ENCODE results near the gene MAP2K5. TPM values are rescaled to one million over a fixed set of nuclear protein-coding genes. Genes with fewer than 3 reads are reported as not detected.

The MAP2K5 gene
- polyA plus RNA-seq, 2 of the 4 experiments (the other 2 are of a cell fraction), result 7.8 to 11.0 TPM

DNA sequence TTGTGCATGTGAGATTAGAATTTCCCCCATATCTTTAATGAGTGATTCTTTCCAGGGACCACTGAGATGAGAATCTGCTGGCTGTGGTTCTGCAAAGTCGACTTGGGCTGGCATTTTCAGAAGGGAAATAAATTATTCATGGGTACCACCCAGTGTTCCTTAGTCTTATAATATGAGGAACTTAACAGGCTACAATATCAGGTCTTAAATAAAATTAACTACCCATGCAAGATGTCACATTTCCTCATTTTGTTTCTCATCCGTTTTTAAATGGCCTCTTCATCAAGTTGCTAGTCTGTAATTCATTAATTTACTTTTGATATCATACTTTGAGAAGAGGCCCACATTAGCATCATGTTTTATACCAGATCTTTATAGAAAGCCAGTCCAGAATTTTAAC is 224.5 kb downstream of the MAP2K5 start:
- Histone ChIP-seq H3K27ac (no peak overlapping the region), H3K9me3 (no peaks in the 10 kb centered on the region), H3K4me1 (no peaks in the 10 kb centered on the region), H3K4me2 (no peak overlapping the region), H3K4me3 (no peak overlapping the region)
- no peak for TF ChIP-seq NR3C1 (IDR thresholded peaks at IDR 0.05)
- TF ChIP-seq, protein P1, sequence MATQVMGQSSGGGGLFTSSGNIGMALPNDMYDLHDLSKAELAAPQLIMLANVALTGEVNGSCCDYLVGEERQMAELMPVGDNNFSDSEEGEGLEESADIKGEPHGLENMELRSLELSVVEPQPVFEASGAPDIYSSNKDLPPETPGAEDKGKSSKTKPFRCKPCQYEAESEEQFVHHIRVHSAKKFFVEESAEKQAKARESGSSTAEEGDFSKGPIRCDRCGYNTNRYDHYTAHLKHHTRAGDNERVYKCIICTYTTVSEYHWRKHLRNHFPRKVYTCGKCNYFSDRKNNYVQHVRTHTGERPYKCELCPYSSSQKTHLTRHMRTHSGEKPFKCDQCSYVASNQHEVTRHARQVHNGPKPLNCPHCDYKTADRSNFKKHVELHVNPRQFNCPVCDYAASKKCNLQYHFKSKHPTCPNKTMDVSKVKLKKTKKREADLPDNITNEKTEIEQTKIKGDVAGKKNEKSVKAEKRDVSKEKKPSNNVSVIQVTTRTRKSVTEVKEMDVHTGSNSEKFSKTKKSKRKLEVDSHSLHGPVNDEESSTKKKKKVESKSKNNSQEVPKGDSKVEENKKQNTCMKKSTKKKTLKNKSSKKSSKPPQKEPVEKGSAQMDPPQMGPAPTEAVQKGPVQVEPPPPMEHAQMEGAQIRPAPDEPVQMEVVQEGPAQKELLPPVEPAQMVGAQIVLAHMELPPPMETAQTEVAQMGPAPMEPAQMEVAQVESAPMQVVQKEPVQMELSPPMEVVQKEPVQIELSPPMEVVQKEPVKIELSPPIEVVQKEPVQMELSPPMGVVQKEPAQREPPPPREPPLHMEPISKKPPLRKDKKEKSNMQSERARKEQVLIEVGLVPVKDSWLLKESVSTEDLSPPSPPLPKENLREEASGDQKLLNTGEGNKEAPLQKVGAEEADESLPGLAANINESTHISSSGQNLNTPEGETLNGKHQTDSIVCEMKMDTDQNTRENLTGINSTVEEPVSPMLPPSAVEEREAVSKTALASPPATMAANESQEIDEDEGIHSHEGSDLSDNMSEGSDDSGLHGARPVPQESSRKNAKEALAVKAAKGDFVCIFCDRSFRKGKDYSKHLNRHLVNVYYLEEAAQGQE (IDR thresholded peaks at IDR 0.05), result no peak
- TF ChIP-seq TFCP2L1 (CRISPR knock-in tag; IDR thresholded peaks at IDR 0.05), result no peak
- no peak for TF ChIP-seq FOSL2 (IDR thresholded peaks at IDR 0.05)
- TF ChIP-seq FOSL2 (CRISPR knock-in tag; IDR thresholded peaks at IDR 0.05), result no peak
- no peak for TF ChIP-seq EHF (CRISPR knock-in tag; IDR thresholded peaks at IDR 0.05)
- TF ChIP-seq KDM5A (IDR thresholded peaks at IDR 0.05), result no peak
- no peak for TF ChIP-seq RAD21 (conservative IDR thresholded peaks at IDR 0.05 in 1 of 2, IDR thresholded peaks at IDR 0.05 in 1 of 2)
- 80% methylated on average over 2 of the region's 2 CpGs for WGBS (ENCODE audit: missing lambda C conversion rate)
- FAIRE-seq (no peak), ATAC-seq (no peak), DNase-seq (ENCODE audit: low read depth in 1 of 2, low spot score in 1 of 2) (no peak)
- POLR2A ChIA-PET, result no interaction called here
- CTCF ChIA-PET, result interaction anchor here (1.0 kb wide), 1 partner anchor 9 kb away, joined by 3 read pairs; no protein-coding TSS in a partner anchor

GRCh38 chr15:67768313-67768977 is 225.9 kb downstream of the MAP2K5 start:
- no peak overlapping the region for H3K27ac ChIP-seq
- ChIA-PET CTCF (interaction anchor here (1.1 kb wide), 2 partner anchors 12 to 35 kb away, joined by 3 to 5 read pairs; no protein-coding TSS in a partner anchor), POLR2A (no interaction called here)
- H3K4me3 ChIP-seq, result no peak overlapping the region
- ATAC-seq (no peak), FAIRE-seq (peak; percentile 39), DNase-seq (ENCODE audit: low read depth in 1 of 2, low spot score in 1 of 2) (no peak)
- WGBS (ENCODE audit: missing lambda C conversion rate), result 89% methylated on average over 7 of the region's 7 CpGs
- TF ChIP-seq CHD4 (IDR thresholded peaks at IDR 0.05; ENCODE audit: borderline replicate concordance) (no peak), CBX8 (IDR thresholded peaks at IDR 0.05) (no peak), GATA3 (IDR thresholded peaks at IDR 0.05; ENCODE audit: borderline replicate concordance) (no peak)
- TF ChIP-seq, protein P2, sequence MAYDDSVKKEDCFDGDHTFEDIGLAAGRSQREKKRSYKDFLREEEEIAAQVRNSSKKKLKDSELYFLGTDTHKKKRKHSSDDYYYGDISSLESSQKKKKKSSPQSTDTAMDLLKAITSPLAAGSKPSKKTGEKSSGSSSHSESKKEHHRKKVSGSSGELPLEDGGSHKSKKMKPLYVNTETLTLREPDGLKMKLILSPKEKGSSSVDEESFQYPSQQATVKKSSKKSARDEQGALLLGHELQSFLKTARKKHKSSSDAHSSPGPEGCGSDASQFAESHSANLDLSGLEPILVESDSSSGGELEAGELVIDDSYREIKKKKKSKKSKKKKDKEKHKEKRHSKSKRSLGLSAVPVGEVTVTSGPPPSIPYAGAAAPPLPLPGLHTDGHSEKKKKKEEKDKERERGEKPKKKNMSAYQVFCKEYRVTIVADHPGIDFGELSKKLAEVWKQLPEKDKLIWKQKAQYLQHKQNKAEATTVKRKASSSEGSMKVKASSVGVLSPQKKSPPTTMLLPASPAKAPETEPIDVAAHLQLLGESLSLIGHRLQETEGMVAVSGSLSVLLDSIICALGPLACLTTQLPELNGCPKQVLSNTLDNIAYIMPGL (CRISPR knock-in tag; IDR thresholded peaks at IDR 0.05; ENCODE audit: borderline replicate concordance), result no peak
- TF ChIP-seq, protein P3, sequence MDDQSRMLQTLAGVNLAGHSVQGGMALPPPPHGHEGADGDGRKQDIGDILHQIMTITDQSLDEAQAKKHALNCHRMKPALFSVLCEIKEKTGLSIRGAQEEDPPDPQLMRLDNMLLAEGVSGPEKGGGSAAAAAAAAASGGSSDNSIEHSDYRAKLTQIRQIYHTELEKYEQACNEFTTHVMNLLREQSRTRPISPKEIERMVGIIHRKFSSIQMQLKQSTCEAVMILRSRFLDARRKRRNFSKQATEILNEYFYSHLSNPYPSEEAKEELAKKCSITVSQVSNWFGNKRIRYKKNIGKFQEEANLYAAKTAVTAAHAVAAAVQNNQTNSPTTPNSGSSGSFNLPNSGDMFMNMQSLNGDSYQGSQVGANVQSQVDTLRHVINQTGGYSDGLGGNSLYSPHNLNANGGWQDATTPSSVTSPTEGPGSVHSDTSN (IDR thresholded peaks at IDR 0.05), result no peak
- TF ChIP-seq, protein P4, sequence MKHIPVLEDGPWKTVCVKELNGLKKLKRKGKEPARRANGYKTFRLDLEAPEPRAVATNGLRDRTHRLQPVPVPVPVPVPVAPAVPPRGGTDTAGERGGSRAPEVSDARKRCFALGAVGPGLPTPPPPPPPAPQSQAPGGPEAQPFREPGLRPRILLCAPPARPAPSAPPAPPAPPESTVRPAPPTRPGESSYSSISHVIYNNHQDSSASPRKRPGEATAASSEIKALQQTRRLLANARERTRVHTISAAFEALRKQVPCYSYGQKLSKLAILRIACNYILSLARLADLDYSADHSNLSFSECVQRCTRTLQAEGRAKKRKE (CRISPR knock-in tag; IDR thresholded peaks at IDR 0.05; ENCODE audit: low read depth), result no peak
- H3K4me2 ChIP-seq, result no peak overlapping the region
- H3K9me3 ChIP-seq, result no peaks in the 10 kb centered on the region
- no peaks in the 10 kb centered on the region for H3K4me1 ChIP-seq
